ENCODE measurements around the gene UBE2D1. TPM values are rescaled to one million over a fixed set of nuclear protein-coding genes. Genes with fewer than 3 reads are reported as not detected.

Gene UBE2D1
- total and polyA plus RNA-seq, 2 of the 8 experiments (the other 6 are each of a cell fraction or from before 2014, with no cell fraction given) = 21.2 to 33.5 TPM

GRCh38 chr10:58373442-58373827, 38.6 kb downstream of the UBE2D1 start:
- Histone ChIP-seq H3K4ac (replicated peaks; ENCODE audit: insufficient read length, low read depth, low read length) (no peak overlapping the region), H2BK12ac (ENCODE audit: low read depth, low read length) (no peak overlapping the region), H4K20me1 (replicated peaks in 1 of 2; ENCODE audit: control insufficient read depth in 1 of 2, insufficient read depth in 2 of 2, low read length in 2 of 2) (peaks cover 0 to 2% of the 10 kb centered on the region in 2 experiments), H4K8ac (ENCODE audit: extremely low read depth, insufficient read depth, low read length) (no peak overlapping the region), H3K4me2 (ENCODE audit: insufficient read depth in 1 of 2, low read depth in 2 of 2, low read length in 2 of 2) (no peak overlapping the region), H3K4me1 (replicated peaks in 1 of 4; ENCODE audit: control insufficient read depth in 3 of 4, insufficient read depth in 4 of 4, low read length in 3 of 4) (no peaks in the 10 kb centered on the region), H2BK20ac (ENCODE audit: low read length) (no peak overlapping the region), H3K79me1 (ENCODE audit: low read depth, low read length) (no peaks in the 10 kb centered on the region), H3K79me2 (ENCODE audit: control insufficient read depth in 1 of 2, insufficient read depth in 2 of 2, low read length in 2 of 2) (no peaks in the 10 kb centered on the region; a peak in 1 of 4 replicates), H4K5ac (ENCODE audit: insufficient read length, low read depth, low read length) (no peak overlapping the region), H3K4me3 (ENCODE audit: extremely low read depth in 1 of 4, insufficient read depth in 2 of 4, low read depth in 3 of 4, low read length in 4 of 4) (no peak overlapping the region), H3K27me3 (replicated peaks in 1 of 4; ENCODE audit: control insufficient read depth in 3 of 4, extremely low read depth in 1 of 4, insufficient read depth in 3 of 4, low read length in 3 of 4) (no peaks in the 10 kb centered on the region), H3K9ac (replicated peaks in 1 of 4; ENCODE audit: extremely low read depth in 1 of 4, low read depth in 3 of 4, low read length in 3 of 4) (no peak overlapping the region), H2BK15ac (ENCODE audit: low read length) (no peak overlapping the region), H3K56ac (replicated peaks; ENCODE audit: insufficient read length, low read depth, low read length) (no peak overlapping the region), H3K27ac (ENCODE audit: low read depth, low read length) (no peak overlapping the region), H3K14ac (ENCODE audit: insufficient read length) (no peak overlapping the region), H3K23me2 (ENCODE audit: low read depth, low read length) (no peaks in the 10 kb centered on the region), H3K18ac (ENCODE audit: extremely low read depth, low read length) (no peak overlapping the region), H3K9me3 (ENCODE audit: insufficient read depth in 2 of 2, low read depth in 1 of 2, low read length in 1 of 2) (no peaks in the 10 kb centered on the region), H2BK5ac (ENCODE audit: low read depth, low read length) (no peak overlapping the region), H3K36me3 (ENCODE audit: control insufficient read depth in 2 of 4, insufficient read depth in 4 of 4, low read length in 3 of 4) (no peaks in the 10 kb centered on the region; a peak in 1 of 8 replicates), H2AK5ac (ENCODE audit: low read depth, low read length) (no peak overlapping the region), H3K23ac (ENCODE audit: insufficient read length) (no peak overlapping the region), H2BK120ac (replicated peaks; ENCODE audit: low read depth, low read length) (no peak overlapping the region), H2AFZ (ENCODE audit: low read length) (no peak overlapping the region), H4K91ac (replicated peaks; ENCODE audit: insufficient read length, low read length) (no peak overlapping the region)
- TF ChIP-seq SP2 (IDR thresholded peaks at IDR 0.05; ENCODE audit: low read length) (no peak), CHD1 (IDR thresholded peaks at IDR 0.05; ENCODE audit: low read depth, low read length) (no peak), EGR1 (IDR thresholded peaks at IDR 0.05; ENCODE audit: borderline replicate concordance, low read depth, low read length) (no peak), ASH2L (IDR thresholded peaks at IDR 0.05; ENCODE audit: low read length) (no peak)
- 91% methylated on average over 3 of the region's 3 CpGs; no CpG with 5 or more reads in 1 of the 2 experiments for WGBS, 2 experiments (ENCODE audit: extremely low coverage in 1 of 2, insufficient coverage in 1 of 2, insufficient read length in 1 of 2, insufficient replicate concordance in 2 of 2, low coverage in 1 of 2, low lambda C conversion rate in 2 of 2, missing lambda C conversion rate in 1 of 2)
- DNase-seq (ENCODE audit: low read depth in 1 of 2, low spot score in 2 of 2) (no peak), FAIRE-seq (no peak)
- POLR2A ChIA-PET (ENCODE audit: partially characterized antibody) = interaction anchor here (1.0 kb wide), 1 partner anchor 11 kb away, joined by 3 read pairs; no protein-coding TSS in a partner anchor
- CTCF ChIA-PET (ENCODE audit: partially characterized antibody) = no interaction called here

Measured in H1 (cell line).